GM19240 (cell line): ENCODE results near the gene IRF1.

Experiments used
- DNase-seq: peaks from one replicate; pipeline ENCODE4 v3.0.0; 2011; ENCODE audit warnings: low spot score; ENCODE audit not compliant: insufficient read length

The IRF1 gene

GRCh38 chr5:132474881-132475496 is 15.6 kb downstream of the IRF1 start:
- DNase-seq: no peak

- DNase-seq: no peak
Observed at GRCh38 chr5:132474131-132474723, 16.3 kb downstream of the IRF1 start.

- no peak for DNase-seq
Observed at GRCh38 chr5:132473668-132474067, 16.9 kb downstream of the IRF1 start.

GRCh38 chr5:132473019-132473531 is 17.5 kb downstream of the IRF1 start:
- peak; percentile 74 for DNase-seq

GRCh38 chr5:132472431-132472830 is 18.1 kb downstream of the IRF1 start:
- DNase-seq: no peak

- no peak for DNase-seq
Observed at GRCh38 chr5:132471944-132472343, 18.6 kb downstream of the IRF1 start.

- DNase-seq: no peak
Observed at GRCh38 chr5:132471151-132471907, 19.2 kb downstream of the IRF1 start.

- DNase-seq: no peak
Observed at GRCh38 chr5:132470596-132470995, 20.0 kb downstream of the IRF1 start.

- DNase-seq: no peak
Observed at GRCh38 chr5:132470010-132470392, 20.6 kb downstream of the IRF1 start.

- no peak for DNase-seq
Observed at GRCh38 chr5:132469380-132470009, 21.1 kb downstream of the IRF1 start.

GRCh38 chr5:132468656-132469379 is 21.8 kb downstream of the IRF1 start:
- DNase-seq: no peak

- no peak for DNase-seq
Observed at GRCh38 chr5:132467287-132467984, 23.1 kb downstream of the IRF1 start.

- DNase-seq: no peak
Observed at GRCh38 chr5:132466433-132467286, 23.9 kb downstream of the IRF1 start.

GRCh38 chr5:132465059-132465707 is 25.4 kb downstream of the IRF1 start:
- DNase-seq: no peak

- DNase-seq: no peak
Observed at GRCh38 chr5:132464156-132464939, 26.2 kb downstream of the IRF1 start.

GRCh38 chr5:132463811-132464155 is 26.8 kb downstream of the IRF1 start:
- no peak for DNase-seq

GRCh38 chr5:132462856-132463745 is 27.5 kb downstream of the IRF1 start:
- DNase-seq: no peak

- no peak for DNase-seq
Observed at GRCh38 chr5:132462333-132462732, 28.2 kb downstream of the IRF1 start.
